ENCODE data around the gene DDX51. TPM values are rescaled to one million over a fixed set of nuclear protein-coding genes. Genes with fewer than 3 reads are reported as not detected.
"Not testable (repeated sequence)": the region's sequence is repeated elsewhere in the genome, so short reads cannot be mapped to it uniquely, and the experiment has no call there.

Gene DDX51
- total RNA-seq, 3 donors from 2014 or later, result 11.2 to 16.7 (median 16.4) TPM

- no peak overlapping the region for H3K27ac ChIP-seq
- intact Hi-C loops (cut with DNase I; ENCODE audit: low total_unique reads), result no loop called here
- H3K9me3 ChIP-seq, result no peaks in the 10 kb centered on the region
- TF ChIP-seq POLR2A (IDR thresholded peaks at IDR 0.05) (no peak), POLR2AphosphoS5 (IDR thresholded peaks at IDR 0.05) (no peak), CTCF (IDR thresholded peaks at IDR 0.05) (no peak)
- H3K36me3 ChIP-seq, result no peaks in the 10 kb centered on the region
- H3K27me3 ChIP-seq, result no peaks in the 10 kb centered on the region
- H3K4me3 ChIP-seq, result no peak overlapping the region
- no peaks in the 10 kb centered on the region for H3K4me1 ChIP-seq
- no peak for DNase-seq (ENCODE audit: low spot score in 2 of 2)
Observed at GRCh38 chr12:132151766-132152410, 7.8 kb upstream of the DDX51 start.

GRCh38 chr12:132151145-132151765 lies 7.1 kb upstream of the DDX51 start:
- Histone ChIP-seq H3K4me1 (no peaks in the 10 kb centered on the region), H3K27ac (no peak overlapping the region), H3K27me3 (no peaks in the 10 kb centered on the region), H3K4me3 (no peak overlapping the region), H3K9me3 (no peaks in the 10 kb centered on the region), H3K36me3 (no peaks in the 10 kb centered on the region)
- DNase-seq (ENCODE audit: low spot score in 2 of 2), result no peak
- no peak for TF ChIP-seq POLR2AphosphoS5 (IDR thresholded peaks at IDR 0.05)
- no peak for TF ChIP-seq CTCF (IDR thresholded peaks at IDR 0.05)
- no peak for TF ChIP-seq POLR2A (IDR thresholded peaks at IDR 0.05)
- intact Hi-C loops (cut with DNase I; ENCODE audit: low total_unique reads), result no loop called here

GRCh38 chr12:132150780-132151144 lies 6.6 kb upstream of the DDX51 start:
- H3K36me3 ChIP-seq, result no peaks in the 10 kb centered on the region
- TF ChIP-seq CTCF (IDR thresholded peaks at IDR 0.05) (no peak), POLR2A (IDR thresholded peaks at IDR 0.05) (no peak), POLR2AphosphoS5 (IDR thresholded peaks at IDR 0.05) (no peak)
- no peak for DNase-seq (ENCODE audit: low spot score in 2 of 2)
- H3K4me3 ChIP-seq, result no peak overlapping the region
- H3K4me1 ChIP-seq, result no peaks in the 10 kb centered on the region
- H3K27me3 ChIP-seq, result no peaks in the 10 kb centered on the region
- H3K27ac ChIP-seq, result no peak overlapping the region
- no peaks in the 10 kb centered on the region for H3K9me3 ChIP-seq
- intact Hi-C loops (cut with DNase I; ENCODE audit: low total_unique reads), result no loop called here

GRCh38 chr12:132149526-132149925 lies 5.4 kb upstream of the DDX51 start:
- not testable (repeated sequence) for H3K4me3 ChIP-seq, H3K36me3 ChIP-seq
- intact Hi-C loops (cut with DNase I; ENCODE audit: low total_unique reads), result loop anchor here (10.0 kb wide), 1 partner anchor 345 kb away; the partner anchor contains the start of gene FBRSL1

GRCh38 chr12:132148368-132149045 lies 4.4 kb upstream of the DDX51 start:
- Histone ChIP-seq H3K4me3 (no peak overlapping the region), H3K4me1 (peaks cover 0 to 7% of the 10 kb centered on the region in 2 donors), H3K27ac (no peak overlapping the region), H3K27me3 (no peaks in the 10 kb centered on the region), H3K9me3 (no peaks in the 10 kb centered on the region), H3K36me3 (no peaks in the 10 kb centered on the region)
- intact Hi-C loops (cut with DNase I; ENCODE audit: low total_unique reads), result loop anchor here (10.0 kb wide), 1 partner anchor 346 kb away; the partner anchor contains the start of gene FBRSL1
- no peak for DNase-seq (ENCODE audit: low spot score in 2 of 2)
- no peak for TF ChIP-seq POLR2A (IDR thresholded peaks at IDR 0.05)
- no peak for TF ChIP-seq CTCF (IDR thresholded peaks at IDR 0.05)
- no peak for TF ChIP-seq POLR2AphosphoS5 (IDR thresholded peaks at IDR 0.05)

More at GRCh38 chr12:132149526-132149925, 5.4 kb upstream of the DDX51 start:
- not testable (repeated sequence) for DNase-seq (ENCODE audit: low spot score in 2 of 2); H3K27me3 ChIP-seq; H3K4me1 ChIP-seq; H3K27ac ChIP-seq; H3K9me3 ChIP-seq
